ENCODE results near the gene NUTF2.

- TF ChIP-seq GATA3 (IDR thresholded peaks at IDR 0.05; ENCODE audit: low read depth, low read length) = no peak
- TF ChIP-seq GATA2 (IDR thresholded peaks at IDR 0.05; ENCODE audit: low read depth, low read length) = no peak
Measured at GRCh38 chr16:67909056-67909742, 62.5 kb downstream of the NUTF2 start.
